HG03432 (cell line): ENCODE measurements around the gene KLK13.

Source experiments
- ATAC-seq: cut with Tn5 transposase; IDR thresholded peaks from one replicate; pipeline ENCODE4 v1.9.1; 2021; ENCODE audit warnings: mild to moderate bottlenecking, moderate library complexity; ENCODE audit not compliant: unreplicated experiment

KLK13 gene

DNA sequence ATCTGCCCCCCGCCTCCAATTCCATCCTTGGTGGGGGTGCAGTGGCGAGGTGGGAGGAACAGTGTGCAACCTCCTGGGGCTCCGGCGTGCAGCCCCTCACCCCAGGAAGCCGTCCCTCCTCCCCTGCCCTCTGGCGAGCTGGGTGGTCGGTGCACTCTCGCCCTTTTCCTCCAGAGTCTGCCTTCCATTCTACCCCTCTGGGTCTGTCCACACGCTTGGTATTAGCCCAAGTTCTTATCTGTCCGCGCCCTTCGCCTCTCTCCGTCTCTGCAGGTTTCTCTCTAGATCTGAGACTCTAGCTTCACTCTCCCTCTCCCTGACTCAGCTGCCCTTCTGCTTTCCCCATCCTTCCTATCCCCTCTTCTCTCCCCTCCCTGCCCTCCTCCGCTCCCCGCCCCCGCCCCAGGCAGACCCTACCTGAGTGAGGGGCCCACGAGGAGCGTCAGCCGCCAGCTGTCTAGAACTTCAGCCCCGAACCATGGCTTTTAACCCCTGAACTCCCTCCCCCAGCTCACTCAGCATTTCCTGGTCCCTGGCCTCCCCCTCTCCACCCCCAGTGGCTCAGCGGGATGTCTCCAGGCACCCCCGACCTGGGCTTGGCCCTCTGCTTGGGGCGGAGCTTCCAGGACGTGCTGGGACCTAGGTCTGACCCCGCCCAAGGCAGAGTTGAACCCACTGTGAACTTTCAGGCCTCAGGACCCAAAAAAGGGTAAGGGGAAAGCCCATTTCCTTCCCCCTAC, 499 bp upstream of the KLK13 start:
- ATAC-seq, result no peak

DNA sequence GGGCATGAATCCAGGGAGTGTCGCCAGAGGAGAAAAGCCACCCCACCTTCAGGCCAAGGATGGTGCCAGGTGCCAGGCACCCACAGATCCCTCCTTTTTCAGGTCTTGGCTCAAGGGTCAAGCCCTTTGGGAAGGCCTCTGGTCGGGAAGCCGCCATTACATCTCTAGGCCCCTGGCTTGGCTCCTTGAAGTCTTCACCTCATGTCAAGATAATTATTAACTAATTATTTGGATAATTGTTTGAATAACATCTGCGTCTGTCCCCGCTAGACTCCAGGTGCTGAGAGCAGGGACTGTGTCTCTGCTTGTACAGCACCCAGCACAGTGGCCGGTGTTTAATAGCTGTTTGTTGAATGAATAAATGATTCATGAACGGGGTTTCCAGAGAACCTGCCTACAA, 1.2 kb downstream of the KLK13 start:
- ATAC-seq, result no peak

DNA sequence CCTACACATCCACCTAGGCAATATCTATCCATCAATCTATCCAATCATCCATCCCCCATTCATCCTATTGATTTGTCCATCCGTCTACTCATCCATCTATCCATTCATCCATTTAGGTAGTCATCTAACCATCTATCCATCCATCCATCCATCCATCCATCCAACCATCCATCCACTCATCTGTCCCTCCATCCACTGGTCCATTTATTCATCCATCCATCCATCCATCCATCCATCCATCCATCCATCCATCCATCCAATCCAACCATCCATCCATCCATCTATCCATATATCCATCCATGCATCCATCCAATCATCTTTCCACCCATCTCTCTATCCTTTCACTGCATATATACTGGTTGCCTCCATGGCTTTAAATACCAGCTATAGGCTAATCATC, 3.9 kb downstream of the KLK13 start:
- ATAC-seq, result no peak

DNA sequence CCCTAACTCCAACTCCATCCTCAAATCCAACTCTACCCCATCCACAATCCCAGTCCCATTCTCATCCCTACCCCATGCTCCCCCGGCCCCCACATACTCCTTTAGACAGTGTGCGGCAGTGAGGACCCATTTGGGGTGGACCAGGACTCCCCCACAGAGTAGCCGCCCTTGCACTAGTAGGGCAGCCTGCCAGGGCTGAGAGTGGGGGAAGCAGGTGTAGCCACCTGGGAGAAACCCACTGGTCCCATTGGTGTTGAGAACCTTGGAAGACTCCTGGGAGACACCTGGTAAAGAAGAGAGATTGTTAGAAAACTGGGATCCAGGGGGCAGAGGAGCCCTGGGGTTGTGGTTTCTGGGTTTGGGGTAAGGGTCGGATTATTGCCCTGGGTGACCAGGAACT, 4.6 kb downstream of the KLK13 start:
- no peak for ATAC-seq

DNA sequence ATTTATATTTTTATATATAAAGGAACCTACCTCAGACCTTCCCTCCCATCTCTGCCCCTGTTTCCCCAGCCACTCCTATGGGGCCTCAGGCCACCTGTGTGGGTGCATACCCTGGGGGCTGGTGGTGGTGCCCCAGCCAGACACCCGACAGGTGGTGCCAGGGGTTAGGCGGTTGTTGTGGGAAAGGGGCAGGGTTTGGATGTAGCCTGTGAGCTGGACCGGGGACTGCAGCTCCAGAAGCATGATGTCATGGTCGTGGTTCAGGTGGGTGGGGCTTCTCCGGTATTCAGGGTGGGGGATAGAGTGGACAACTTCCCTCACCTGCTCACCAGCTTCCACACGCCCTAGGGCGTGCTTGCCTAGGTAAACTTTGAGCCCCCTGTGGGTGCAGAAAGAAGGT, 5.2 kb downstream of the KLK13 start:
- ATAC-seq, result no peak

DNA sequence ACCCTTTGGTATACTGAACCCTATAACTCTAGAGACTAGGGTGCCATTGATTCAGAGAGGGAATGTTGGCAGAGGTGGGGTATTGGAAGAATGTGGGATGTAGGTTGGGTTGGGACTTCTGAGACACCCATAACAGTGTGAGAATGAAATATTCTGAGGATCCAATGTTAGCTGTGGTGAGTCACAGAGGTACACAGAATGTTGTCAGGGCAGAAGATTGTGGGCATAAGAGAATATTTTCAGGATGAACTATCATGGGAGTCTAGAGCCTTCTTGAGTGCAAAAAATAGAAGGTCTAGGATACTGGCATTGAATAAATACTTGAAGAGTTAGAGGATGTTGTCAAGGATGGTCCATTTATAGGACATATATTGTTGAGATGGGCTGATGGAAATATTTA, 9.0 kb downstream of the KLK13 start:
- ATAC-seq, result no peak

DNA sequence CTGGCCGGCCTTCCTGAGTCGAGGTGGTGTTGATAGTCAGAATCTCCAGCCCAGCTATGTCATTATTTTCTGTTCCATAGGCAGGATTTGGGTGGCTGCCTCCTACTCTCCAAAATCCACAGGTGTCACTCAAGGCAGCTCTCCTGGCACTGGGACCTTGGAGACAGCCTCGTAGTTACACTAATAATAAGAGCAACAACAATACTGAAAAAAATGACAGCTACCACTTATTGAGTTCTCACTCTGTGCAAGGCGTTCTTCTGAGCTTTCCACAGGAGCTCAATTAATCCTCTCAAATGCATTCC, 17.9 kb downstream of the KLK13 start:
- ATAC-seq, result no peak

DNA sequence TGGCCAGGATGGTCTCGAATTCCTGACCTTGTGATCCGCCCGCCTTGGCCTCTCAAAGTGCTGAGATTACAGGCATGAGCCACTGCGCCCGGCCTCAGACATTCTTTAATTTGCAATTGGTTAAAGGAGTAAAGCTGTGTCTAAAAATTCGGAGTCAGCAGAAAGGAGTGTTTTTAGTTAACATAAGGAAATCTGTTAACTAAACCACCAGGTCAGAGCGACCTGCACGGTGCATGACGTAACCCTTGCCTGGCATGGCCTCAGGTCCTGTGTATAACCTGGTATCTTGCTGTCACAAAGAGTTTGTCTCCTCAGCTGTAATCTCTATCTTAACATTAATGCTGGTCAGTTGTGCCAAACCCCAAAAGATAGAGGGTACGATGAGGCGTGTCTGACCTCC, 20.6 kb downstream of the KLK13 start:
- ATAC-seq, result no peak

DNA sequence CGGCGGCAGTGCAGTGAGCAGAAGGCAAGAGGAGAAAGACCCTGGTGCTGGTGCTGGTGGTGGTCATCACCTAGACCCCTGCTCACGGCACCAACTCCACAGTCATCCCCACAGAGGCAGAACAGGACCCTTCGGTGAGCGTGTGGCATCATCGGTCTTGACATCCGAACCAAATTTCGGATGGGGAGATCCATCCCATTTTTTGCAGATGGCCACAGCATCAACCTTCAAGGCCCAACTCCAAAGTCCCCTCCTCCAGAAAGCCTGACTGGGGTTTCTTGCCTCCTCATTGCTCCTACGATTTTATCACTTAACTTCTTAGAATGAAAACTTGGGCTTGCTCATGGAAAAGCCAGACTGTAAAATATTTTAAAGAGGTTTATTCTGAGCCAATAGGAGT, 21.4 kb downstream of the KLK13 start:
- ATAC-seq, result no peak

DNA sequence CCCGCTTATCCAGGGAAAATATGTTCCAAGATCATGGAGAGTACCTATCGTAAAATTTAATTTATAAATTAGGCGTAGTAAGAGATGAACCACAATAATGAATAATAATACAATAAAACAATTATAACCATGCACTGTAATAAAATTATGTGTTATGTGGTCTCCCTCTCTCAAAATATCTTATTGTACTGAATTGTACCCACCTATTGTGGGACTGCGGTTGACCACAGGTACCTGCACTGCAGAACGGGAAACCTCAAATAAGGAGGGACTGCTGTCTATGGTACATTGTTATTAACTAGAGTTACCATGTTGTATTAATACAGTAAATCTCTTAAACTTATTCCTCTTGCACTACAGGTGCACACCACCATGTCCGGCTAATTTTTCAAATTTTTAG, 24.7 kb downstream of the KLK13 start:
- no peak for ATAC-seq

DNA sequence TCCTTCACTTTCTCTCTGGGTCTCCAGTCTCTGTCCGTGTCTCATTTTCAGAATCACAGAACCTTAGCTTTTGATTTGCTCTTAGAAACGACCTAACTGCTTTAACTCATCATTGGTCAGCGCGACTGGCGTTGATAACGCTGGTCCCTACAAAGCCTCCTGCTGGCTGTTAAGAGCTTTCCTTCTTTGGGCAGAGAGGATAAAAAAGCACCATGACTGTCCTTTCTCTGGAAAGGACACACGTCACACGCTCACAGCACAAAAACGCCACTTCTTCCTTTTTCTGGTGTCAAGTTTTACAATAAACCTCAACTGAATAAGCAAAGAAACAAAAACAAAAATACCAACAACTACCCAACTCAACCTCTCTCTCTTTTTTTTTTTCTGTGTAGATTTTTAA, 28.4 kb downstream of the KLK13 start:
- no peak for ATAC-seq

DNA sequence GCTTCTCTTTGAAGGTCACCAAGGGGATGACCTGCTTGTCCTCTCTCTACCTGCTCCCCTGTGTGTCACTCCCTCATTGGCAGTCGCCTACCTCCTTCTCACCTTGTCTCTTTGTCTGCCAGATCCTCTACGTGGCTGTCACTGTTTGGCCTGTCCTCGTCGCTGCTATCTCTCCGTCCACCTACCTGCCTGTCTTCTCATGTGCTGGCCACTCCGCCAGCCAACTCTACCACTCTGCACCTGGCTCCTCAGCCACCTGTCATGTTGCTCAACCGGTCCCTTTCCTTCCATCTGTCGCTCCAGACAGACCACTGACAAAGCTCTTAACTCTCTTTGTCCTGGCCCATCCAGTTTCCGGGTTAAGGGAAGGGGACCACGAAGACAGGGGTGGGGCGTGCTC, 30.2 kb downstream of the KLK13 start, which contains the start of gene KLK12:
Gene KLK12 (minus strand): TSS at position 299 of the 400 bp plus-strand sequence. CDS start 381 bp downstream, outside the sequence.
- no peak for ATAC-seq

DNA sequence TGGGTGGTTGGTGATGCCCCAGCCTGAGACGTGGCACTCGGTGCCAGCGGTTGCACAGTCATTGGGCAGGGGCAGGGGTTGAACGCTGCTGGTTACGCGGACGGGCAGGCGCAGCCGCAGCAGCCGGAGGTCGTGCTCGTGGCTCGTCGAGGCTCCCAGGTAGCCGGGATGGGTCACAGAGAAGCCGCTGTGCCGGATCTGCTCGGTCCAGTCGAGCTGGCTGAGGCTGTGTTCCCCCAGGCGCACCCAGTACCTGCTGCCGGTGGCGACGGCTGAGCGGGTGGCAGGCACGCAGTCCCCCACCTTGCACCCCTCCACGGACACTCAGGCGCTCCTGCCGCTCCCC, 33.0 kb downstream of the KLK13 start:
- no peak for ATAC-seq

DNA sequence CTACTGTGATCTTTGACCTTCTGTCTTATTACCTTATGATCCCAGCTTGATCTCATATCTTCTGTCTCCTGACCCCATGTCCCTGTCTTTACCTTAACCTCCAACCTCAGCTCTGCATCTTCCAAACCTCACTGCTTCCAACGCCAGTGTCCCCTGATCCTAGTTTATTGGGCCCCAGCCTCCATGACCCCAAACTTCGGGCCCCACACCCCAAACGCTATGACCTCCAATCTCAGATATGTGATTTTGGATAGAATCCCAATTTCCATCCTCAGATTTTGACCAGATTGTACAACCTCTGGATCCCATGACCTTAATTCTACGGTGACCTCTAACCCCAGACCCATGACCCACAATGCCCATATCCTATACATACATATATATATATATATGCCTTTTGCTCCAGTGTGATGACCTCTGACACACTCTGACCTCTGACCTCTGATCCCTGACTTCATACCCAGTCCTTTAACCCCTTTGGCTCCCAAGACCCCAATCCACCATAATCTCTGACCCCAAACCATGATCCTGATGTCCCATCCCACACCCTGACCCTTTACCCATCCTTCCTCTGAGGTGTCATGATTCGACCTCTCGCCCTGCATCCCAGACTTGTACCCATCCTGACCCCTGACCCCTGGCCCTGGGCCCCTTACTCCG, 33.5 kb downstream of the KLK13 start:
- no peak for ATAC-seq

DNA sequence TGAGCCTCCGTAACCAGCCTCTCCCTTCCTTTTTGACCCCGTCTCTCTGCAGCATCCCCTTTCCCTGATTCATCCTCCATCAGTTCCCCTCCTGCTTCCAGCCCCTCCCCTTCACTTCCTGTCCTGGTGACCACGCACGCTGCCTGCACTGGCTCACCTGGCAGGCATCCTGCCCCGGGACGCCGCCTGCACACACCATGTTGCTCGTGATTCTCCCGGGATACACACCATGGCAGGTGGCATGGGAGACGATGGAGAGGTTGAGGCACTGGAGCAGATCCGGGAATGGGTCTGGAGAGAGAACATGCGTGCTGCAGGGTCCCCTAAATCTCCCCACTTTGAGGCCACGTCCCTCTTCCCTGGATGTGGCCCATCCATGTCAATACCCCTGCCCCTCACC, 34.3 kb downstream of the KLK13 start:
- ATAC-seq, result no peak

DNA sequence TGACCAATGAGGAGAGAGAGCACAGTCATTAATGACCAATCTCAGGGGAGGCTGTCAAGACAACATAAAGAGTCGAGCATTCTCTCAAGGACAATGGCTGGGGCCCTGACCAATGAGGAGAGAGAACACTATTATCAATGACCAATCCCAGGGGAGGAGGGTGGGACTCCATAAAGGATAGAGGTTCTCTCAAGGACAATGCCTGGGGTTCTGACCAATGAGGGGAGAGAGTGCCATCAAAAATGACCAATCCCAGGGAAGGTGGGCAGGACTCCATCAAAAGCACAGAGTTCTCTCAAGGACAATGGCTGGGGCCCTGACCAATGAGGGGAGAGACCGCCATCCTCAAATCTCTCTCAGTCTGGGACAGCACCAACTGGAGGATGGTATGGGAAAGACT, 35.2 kb downstream of the KLK13 start:
- ATAC-seq, result no peak

DNA sequence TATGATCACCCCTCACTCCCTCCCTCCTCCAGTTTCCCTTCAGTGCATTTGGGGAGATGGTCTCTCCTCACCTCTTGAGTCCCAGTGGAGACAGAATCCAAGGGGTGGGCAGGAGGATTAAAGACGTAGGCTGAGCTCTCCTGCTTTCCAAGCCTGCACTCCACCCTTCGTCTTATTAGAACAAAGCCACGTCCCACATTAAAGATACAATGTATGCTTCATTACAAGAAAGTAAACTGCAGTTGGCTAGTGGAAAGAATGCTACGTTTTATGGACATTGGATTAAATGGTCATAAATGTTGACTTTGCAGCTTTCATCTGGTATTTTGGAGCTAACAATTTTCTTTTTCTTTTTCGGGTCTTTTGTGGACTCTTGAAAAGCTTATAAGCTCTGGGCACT, 37.0 kb downstream of the KLK13 start:
- ATAC-seq, result no peak

DNA sequence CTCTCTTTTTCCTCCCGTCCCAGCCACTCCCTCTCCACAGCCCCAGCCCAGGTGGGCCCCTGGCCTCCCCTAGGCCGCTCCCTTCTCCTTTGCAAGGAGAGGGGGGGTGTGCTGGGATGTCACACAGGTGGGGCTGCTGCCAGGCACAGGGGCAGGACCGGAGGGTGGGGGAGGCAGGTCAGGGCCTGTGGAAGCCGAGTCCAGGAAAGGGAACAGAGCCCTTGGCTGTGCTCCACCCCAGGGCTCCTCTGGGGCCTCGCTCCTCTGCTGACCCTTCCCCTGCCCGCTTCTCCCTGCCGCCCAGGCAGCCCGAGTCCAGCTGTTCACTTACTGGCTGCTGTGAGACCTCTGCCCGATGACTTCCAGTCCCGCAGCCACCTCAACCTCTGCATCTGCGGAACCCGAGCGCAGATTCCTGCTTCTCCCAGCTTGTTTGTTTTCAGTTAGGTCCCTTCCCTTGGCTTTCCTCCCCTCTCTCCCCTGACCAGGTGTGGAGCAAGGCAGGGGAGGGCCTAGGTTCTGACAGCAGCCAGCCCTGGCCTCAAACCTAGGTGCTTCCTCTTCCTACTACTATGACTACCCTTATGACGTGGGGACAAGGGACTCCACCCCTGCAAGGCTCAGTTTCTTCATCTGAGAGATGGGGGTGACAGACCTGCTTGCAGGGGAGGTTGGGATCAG, 37.6 kb downstream of the KLK13 start:
- no peak for ATAC-seq

DNA sequence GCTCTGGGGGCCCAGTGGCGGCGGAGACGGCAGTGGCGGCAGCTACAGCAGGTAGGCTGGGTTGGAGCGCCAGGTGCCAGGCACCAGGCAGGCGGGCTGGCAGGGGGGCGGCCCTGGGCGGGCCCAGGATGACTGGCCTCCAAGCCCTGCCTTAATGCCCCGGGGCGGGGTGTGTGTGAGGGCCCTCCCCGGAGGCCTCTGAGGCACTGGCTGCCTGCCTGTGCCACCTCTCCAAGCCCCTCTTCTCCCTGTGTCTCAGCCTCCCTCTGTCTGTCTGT, 38.4 kb downstream of the KLK13 start, which contains the start of gene KLK11:
Gene KLK11 (minus strand): TSS at position 63 of the 278 bp plus-strand sequence. CDS start 985 bp downstream, outside the sequence.
- ATAC-seq, result no peak

DNA sequence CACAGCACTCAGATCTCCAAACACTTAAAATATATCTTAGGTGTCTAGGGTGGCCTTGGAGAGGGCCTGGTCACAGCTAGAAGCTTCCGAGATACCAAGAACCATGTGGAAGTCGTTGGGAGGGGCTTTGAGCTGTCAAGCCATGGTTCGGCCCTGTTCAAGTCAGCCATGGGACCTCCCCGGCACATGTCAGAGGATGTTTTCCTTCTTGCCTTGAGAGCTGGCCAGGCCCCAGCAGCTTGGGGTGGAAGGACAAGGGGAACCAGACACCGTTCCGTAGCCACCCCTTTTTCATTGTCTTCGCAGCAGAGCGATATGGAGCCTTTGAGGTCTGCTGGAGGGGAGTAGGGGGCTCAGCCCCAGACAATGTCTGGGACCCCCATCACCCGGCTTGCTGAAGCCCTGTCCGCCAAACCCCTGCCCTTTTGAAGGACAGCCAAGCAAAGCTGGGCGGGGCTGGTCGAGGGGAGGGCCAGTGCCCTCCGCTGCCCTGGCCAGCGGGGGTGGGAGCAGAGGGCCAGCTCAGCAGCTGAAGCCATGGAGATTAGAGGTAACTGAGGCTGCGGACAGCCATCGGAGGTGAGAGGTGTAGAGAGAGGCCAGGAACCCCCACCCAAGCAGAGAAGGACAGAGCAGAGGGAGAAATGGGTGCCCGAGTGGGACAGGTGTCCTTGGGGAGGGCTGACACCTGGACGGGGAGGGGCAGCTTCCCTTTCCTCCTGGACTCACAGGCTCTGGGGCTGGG, 38.9 kb downstream of the KLK13 start:
- ATAC-seq, result no peak

DNA sequence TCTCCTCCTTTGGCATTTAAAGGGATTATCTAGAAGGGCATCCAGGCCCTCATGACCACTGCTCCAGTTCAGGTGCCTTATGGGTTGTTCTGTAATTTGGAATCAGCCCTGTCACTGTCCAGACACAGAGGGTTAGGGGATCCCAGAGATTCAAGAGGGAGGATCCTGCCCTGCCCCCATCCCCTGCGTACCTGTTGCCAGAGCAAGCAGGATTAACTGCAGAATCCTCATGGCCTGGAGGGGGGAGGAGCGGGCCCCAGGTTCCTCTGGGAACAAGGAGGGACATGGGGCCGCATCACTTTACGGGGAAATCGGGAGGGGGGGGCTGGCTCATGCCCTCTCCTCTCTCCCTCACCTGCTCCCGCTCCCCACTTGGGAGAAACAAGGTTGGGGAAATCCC, 39.5 kb downstream of the KLK13 start:
- no peak for ATAC-seq

DNA sequence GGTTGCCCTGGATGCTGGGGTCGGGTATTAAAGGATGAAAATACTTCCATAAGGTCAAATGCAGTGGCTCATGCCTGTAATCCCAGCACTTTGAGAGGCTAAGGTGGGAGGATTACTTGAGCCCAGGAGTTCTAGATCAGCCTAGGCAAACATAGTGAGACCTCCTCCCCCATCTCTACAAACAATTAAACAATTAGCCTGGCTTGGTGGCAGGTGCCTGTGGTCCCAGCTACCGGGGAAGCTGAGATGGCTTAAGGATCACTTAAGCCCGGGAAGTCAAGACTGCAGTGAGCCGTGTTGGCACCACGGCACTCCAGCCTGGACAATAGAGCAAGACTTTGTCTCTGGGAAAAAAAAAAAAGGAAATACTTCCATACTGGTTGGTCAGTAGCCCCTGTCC, 40.0 kb downstream of the KLK13 start:
- no peak for ATAC-seq
